Adrenal gland (tissue), 12 donors: ENCODE results near the gene KRT5. TPM values are rescaled to one million over a fixed set of nuclear protein-coding genes. Genes with fewer than 3 reads are reported as not detected.

Experiments used
- DNase-seq, 7 donors: peaks; one replicate each; pipeline ENCODE4 v3.0.0-alpha.2; 2019 to 2020
- H3K27ac ChIP-seq, 5 donors: fragments of 200-600 bp; sonication (generic) in 4 of 5; 1 replicate in 3 of 5; 2 replicates in 2 of 5; pipeline versions ENCODE4 v1.5.1 to v1.8.0; 2016 to 2020; ENCODE audit warnings: mild to moderate bottlenecking in 1 of 5
- H3K27me3 ChIP-seq: fragments of 200-600 bp; 2 replicates; pipeline ENCODE4 v1.8.0; 2021
- H3K36me3 ChIP-seq, 2 donors: fragments of 200-600 bp; replicated peaks in 1 of 2; 1 replicate in 1 of 2; 2 replicates in 1 of 2; pipeline versions ENCODE4 v1.5.1 to v1.8.0; 2018 to 2022
- H3K4me1 ChIP-seq, 2 donors: fragments of 200-600 bp; replicated peaks in 1 of 2; 1 replicate in 1 of 2; 2 replicates in 1 of 2; pipeline versions ENCODE4 v1.5.1 to v1.8.0; 2018 to 2021
- H3K4me3 ChIP-seq, 4 donors: fragments of 200-600 bp; sonication (generic) in 3 of 4; one replicate each; pipeline ENCODE4 v1.5.1; 2016 to 2018
- H3K9me3 ChIP-seq, 3 donors: fragments of 200-600 bp; sonication (generic) in 1 of 3; replicated peaks in 1 of 3; 1 replicate in 2 of 3; 2 replicates in 1 of 3; pipeline versions ENCODE4 v1.5.1 to v1.8.0; 2016 to 2021
- CTCF ChIP-seq, 6 experiments: fragments of 450-650 bp in 4 of 6; fragments of 200-600 bp in 2 of 6; sonication (generic) in 1 of 6; IDR thresholded peaks; 1 replicate in 5 of 6; 2 replicates in 1 of 6; pipeline versions ENCODE4 v1.5.1 to v1.8.0; 2016 to 2021; ENCODE audit warnings: antibody characterized with exemption in 6 of 6, mild to moderate bottlenecking in 2 of 6, moderate library complexity in 1 of 6
- POLR2A ChIP-seq, 2 donors: fragments of 450-650 bp; IDR thresholded peaks; one replicate each; pipeline ENCODE4 v1.6.1; 2017; ENCODE audit warnings: antibody characterized with exemption in 2 of 2, mild to moderate bottlenecking in 2 of 2, moderate library complexity in 1 of 2
- WGBS, 4 donors: extraction: QIAGEN DNeasy Blood & Tissue Kit in 2 of 4; methylation state at CpG; one replicate each; pipeline versions ENCODE4 v1.1.5 to v1.1.7; 2013 to 2017; 5-methylcytosine and 5-hydroxymethylcytosine counted together
- intact Hi-C, 2 donors: fragments of 100-400 bp; cut with DNase I; formaldehyde crosslinking; loops; one replicate each; pipeline versions ENCODE4 v1.14.1 to v1.15.0; 2022 to 2023
- polyA plus RNA-seq, 3 donors: library from polyadenylated mRNA; stranded (reverse); fragments of 200-250 nt in 2 of 3; fragments of 350-450 nt in 1 of 3; fragmentation: Illumina TruSeq in 1 of 3; extraction: RNeasy Lipid Tissue Mini Kit (QIAGEN cat#74804) in 1 of 3; gene quantifications; one replicate each; pipeline ENCODE4 v1.2.3, GENCODE V29; 2013 to 2014
- total RNA-seq, 9 donors: library from RNA; depleted of rRNA in 4 of 9; stranded (reverse); fragments of >200 nt in 4 of 9; fragments of 120-200 nt in 1 of 9; fragmentation: NEBNext Ultra II Directional in 1 of 9; extraction: Animal tissue kit (Norgen Biotek cat#: 25700) in 1 of 9; gene quantifications; one replicate each; pipeline versions ENCODE4 v1.1.0 to v1.2.4, GENCODE V29; 2013 to 2023
- donor health status: healthy with polysubstance abuse.
- donor health status: Bipolar disorder and iron deficiency.
- donor health status: DM: yes; HTN: yes; CAD: no.
- donor health status: DM: no; HTN: no; CAD: no.
- donor health status: DM: no; HTN: no; CAD: no.
- donor health status: DM: yes; HTN: yes; CAD: no.

KRT5 gene
- total and polyA plus RNA-seq, 12 donors, result 0.11 to 4.2 (median 0.58) TPM; not detected in 6

- Histone ChIP-seq H3K36me3 (no peaks in the 10 kb centered on the region), H3K4me1 (no peaks in the 10 kb centered on the region), H3K27me3 (no peaks in the 10 kb centered on the region), H3K27ac (no peak overlapping the region), H3K4me3 (no peak overlapping the region), H3K9me3 (no peaks in the 10 kb centered on the region)
- TF ChIP-seq POLR2A (IDR thresholded peaks at IDR 0.05) (no peak), CTCF (IDR thresholded peaks at IDR 0.05) (no peak)
- WGBS, 4 donors, result 69 to 81% (median 73%) methylated on average over 1 to 3 of the region's 3 CpGs
- intact Hi-C loops, result no loop called here
- no peak for DNase-seq
These were observed 41.8 kb upstream of the KRT5 start for GRCh38 chr12:52561880-52562449.

GRCh38 chr12:52559979-52560378 is 39.8 kb upstream of the KRT5 start:
- no peak for TF ChIP-seq POLR2A (IDR thresholded peaks at IDR 0.05)
- TF ChIP-seq CTCF (IDR thresholded peaks at IDR 0.05), result no peak
- no peak overlapping the region for H3K27ac ChIP-seq
- H3K27me3 ChIP-seq, result no peaks in the 10 kb centered on the region
- 81 to 84% (median 82%) methylated on average over 4 of the region's 4 CpGs for WGBS, 4 donors
- H3K4me3 ChIP-seq, result no peak overlapping the region
- no peak for DNase-seq
- H3K9me3 ChIP-seq, result no peaks in the 10 kb centered on the region
- no peaks in the 10 kb centered on the region for H3K36me3 ChIP-seq
- intact Hi-C loops, result no loop called here
- no peaks in the 10 kb centered on the region for H3K4me1 ChIP-seq

GRCh38 chr12:52558781-52559445 is 38.7 kb upstream of the KRT5 start:
- Histone ChIP-seq H3K4me1 (no peaks in the 10 kb centered on the region), H3K9me3 (no peaks in the 10 kb centered on the region), H3K36me3 (no peaks in the 10 kb centered on the region), H3K27ac (no peak overlapping the region), H3K4me3 (no peak overlapping the region), H3K27me3 (no peaks in the 10 kb centered on the region)
- 62 to 81% (median 75%) methylated on average over 5 to 8 of the region's 8 CpGs for WGBS, 4 donors
- intact Hi-C loops, result no loop called here
- TF ChIP-seq CTCF (IDR thresholded peaks at IDR 0.05) (no peak), POLR2A (IDR thresholded peaks at IDR 0.05) (no peak)
- DNase-seq, result no peak

GRCh38 chr12:52557476-52557875 is 37.3 kb upstream of the KRT5 start:
- H3K4me1 ChIP-seq, result no peaks in the 10 kb centered on the region
- DNase-seq, result no peak
- WGBS, 4 donors, result 50 to 73% (median 61%) methylated on average over 2 of the region's 2 CpGs
- no peaks in the 10 kb centered on the region for H3K36me3 ChIP-seq
- no peaks in the 10 kb centered on the region for H3K9me3 ChIP-seq
- no peak overlapping the region for H3K27ac ChIP-seq
- no peak overlapping the region for H3K4me3 ChIP-seq
- intact Hi-C loops, result no loop called here
- TF ChIP-seq CTCF (IDR thresholded peaks at IDR 0.05), result no peak
- no peak for TF ChIP-seq POLR2A (IDR thresholded peaks at IDR 0.05)
- no peaks in the 10 kb centered on the region for H3K27me3 ChIP-seq
